HCT116 (cell line): ENCODE measurements around the gene HYKK. TPM values are rescaled to one million over a fixed set of nuclear protein-coding genes. Genes with fewer than 3 reads are reported as not detected.

ENCODE experiments used
- ATAC-seq: fragments of 200-7000 bp; cut with Tn5 transposase; 2 replicates; pipeline ENCODE4 v1.9.1; 2020; ENCODE audit warnings: mild to moderate bottlenecking, moderate library complexity
- BruUV-seq: library from RNA; stranded (reverse); fragments of 400-500 nt; replicated peaks from 2 replicates; lab custom pipeline; 2021; lab: Mats Ljungman, UMichigan
- CTCF ChIA-PET: fragments of 300-600 bp; sonication (Branson Sonifier 250); formaldehyde crosslinking; loops from one replicate; lab custom pipeline; 2021; ENCODE audit warnings: antibody characterized with exemption; lab: Charles Lee
- POLR2A ChIA-PET: fragments of 300-600, 350-600 bp; sonication (Branson Sonifier 250); formaldehyde crosslinking; loops from one replicate; lab custom pipeline; 2021; ENCODE audit warnings: antibody characterized with exemption; lab: Charles Lee
- RAD21 ChIA-PET, 2 experiments: fragments of 300-600 bp; sonication (Branson Sonifier 250); formaldehyde crosslinking; loops; one replicate each; lab custom pipeline; 2023; ENCODE audit warnings: low total read pairs in 2 of 2; ENCODE audit not compliant: uncharacterized antibody in 2 of 2, unreplicated experiment in 2 of 2, low non-redundant PET in 1 of 2; lab: Charles Lee
- DNase-seq: peaks from one replicate; pipeline ENCODE4 v3.0.0-alpha.2; 2010; ENCODE audit warnings: low read depth, low spot score
- H2AFZ ChIP-seq: fragments of 200-600 bp; shearing (Covaris generic), sonication (generic); 2 replicates; pipeline ENCODE4 v1.6.1; 2017; ENCODE audit warnings: low read depth, mixed run types, mixed read lengths, antibody characterized with exemption, low read length; ENCODE audit not compliant: poor library complexity, severe bottlenecking
- H3K27ac ChIP-seq: 2 replicates; pipeline ENCODE4 v1.5.1; 2012; ENCODE audit warnings: low read depth, low read length
- H3K27me3 ChIP-seq: fragments of 200-600 bp; sonication (generic); 2 replicates; pipeline ENCODE4 v1.6.1; 2016; ENCODE audit warnings: mixed run types, low read length, mixed read lengths; ENCODE audit not compliant: insufficient read depth
- H3K36me3 ChIP-seq, 2 experiments: fragments of 200-500 bp in 1 of 2; fragments of 200-600 bp in 1 of 2; sonication (Bioruptor generic) in 1 of 2; sonication (generic) in 1 of 2; 2 replicates each; pipeline versions ENCODE4 v1.5.1 to v1.6.1; 2014 to 2016; ENCODE audit warnings: low read length in 2 of 2, inconsistent platforms in 1 of 2, mixed read lengths in 1 of 2, mixed run types in 1 of 2; ENCODE audit not compliant: insufficient read depth in 2 of 2, control insufficient read depth in 1 of 2
- H3K4me1 ChIP-seq, 2 experiments: fragments of 200-600 bp in 1 of 2; sonication (generic) in 1 of 2; 2 replicates each; pipeline versions ENCODE4 v1.5.1 to v1.6.1; 2012 to 2017; ENCODE audit warnings: low read length in 2 of 2, inconsistent platforms in 1 of 2, mild to moderate bottlenecking in 1 of 2, mixed read lengths in 1 of 2, mixed run types in 1 of 2, moderate library complexity in 1 of 2; ENCODE audit not compliant: insufficient read depth in 2 of 2, control insufficient read depth in 1 of 2
- H3K4me2 ChIP-seq: fragments of 200-600 bp; sonication (generic); 2 replicates; pipeline ENCODE4 v1.6.1; 2017; ENCODE audit warnings: mixed run types, low read length, mixed read lengths
- H3K4me3 ChIP-seq, 2 experiments: fragments of 200-600 bp in 1 of 2; sonication (generic) in 1 of 2; replicated peaks in 1 of 2; 2 replicates each; pipeline ENCODE4 v1.5.1; 2011 to 2016; ENCODE audit warnings: low read length in 2 of 2, control low read depth in 1 of 2, low read depth in 1 of 2, mild to moderate bottlenecking in 1 of 2, mixed read lengths in 1 of 2, mixed run types in 1 of 2
- H3K79me2 ChIP-seq: fragments of 200-600 bp; sonication (generic); 2 replicates; pipeline ENCODE4 v1.6.1; 2017; ENCODE audit warnings: mild to moderate bottlenecking, mixed run types, low read length, moderate library complexity, mixed read lengths; ENCODE audit not compliant: insufficient read depth
- H3K9ac ChIP-seq: fragments of 200-600 bp; sonication (generic); 2 replicates; pipeline ENCODE4 v1.6.1; 2016; ENCODE audit warnings: low read length, mixed read lengths
- H3K9me2 ChIP-seq: fragments of 200-600 bp; sonication (generic), shearing (Covaris generic); 2 replicates; pipeline ENCODE4 v1.6.1; 2017; ENCODE audit warnings: mixed run types, mild to moderate bottlenecking, moderate library complexity; ENCODE audit not compliant: insufficient read depth
- H3K9me3 ChIP-seq, 2 experiments: fragments of 200-500 bp in 1 of 2; fragments of 200-600 bp in 1 of 2; sonication (Bioruptor generic) in 1 of 2; sonication (generic) in 1 of 2; 2 replicates each; pipeline ENCODE4 v1.6.1; 2014 to 2017; ENCODE audit warnings: low read length in 2 of 2, mixed read lengths in 2 of 2, inconsistent platforms in 1 of 2, low read depth in 1 of 2, mild to moderate bottlenecking in 1 of 2, mixed run types in 1 of 2, moderate library complexity in 1 of 2; ENCODE audit not compliant: control insufficient read depth in 1 of 2, insufficient read depth in 1 of 2
- H4K20me1 ChIP-seq: fragments of 200-600 bp; sonication (generic), shearing (Covaris generic); 2 replicates; pipeline ENCODE4 v1.6.1; 2017; ENCODE audit warnings: mixed run types, mild to moderate bottlenecking, moderate library complexity; ENCODE audit not compliant: insufficient read depth
- ATF3 ChIP-seq: IDR thresholded peaks from 2 replicates; pipeline ENCODE4 v1.6.1; 2012
- CBX3 ChIP-seq: IDR thresholded peaks from 2 replicates; pipeline ENCODE4 v1.6.1; 2012; ENCODE audit warnings: low read depth
- EGR1 ChIP-seq: IDR thresholded peaks from 2 replicates; pipeline ENCODE4 v1.6.1; 2012; ENCODE audit warnings: low read depth
- EZH2 ChIP-seq: fragments of 200-600 bp; sonication (generic); IDR thresholded peaks from 2 replicates; pipeline ENCODE4 v1.6.1; 2017; ENCODE audit warnings: antibody characterized with exemption, mixed run types
- EZH2phosphoT487 ChIP-seq: fragments of 200-600 bp; IDR thresholded peaks from 2 replicates; pipeline ENCODE4 v1.6.1; 2018; ENCODE audit warnings: antibody characterized with exemption, borderline replicate concordance
- JUND ChIP-seq: IDR thresholded peaks from 2 replicates; pipeline ENCODE4 v1.6.1; 2012
- MAX ChIP-seq: IDR thresholded peaks from 2 replicates; pipeline ENCODE4 v1.6.1; 2012
- POLR2A ChIP-seq: IDR thresholded peaks from 2 replicates; pipeline ENCODE4 v1.7.0; 2011; ENCODE audit warnings: borderline replicate concordance; ENCODE audit not compliant: insufficient read depth, insufficient read length; ENCODE audit errors: extremely low read depth
- RAD21 ChIP-seq: IDR thresholded peaks from 2 replicates; pipeline ENCODE4 v1.6.1; 2012; ENCODE audit warnings: low read depth, mild to moderate bottlenecking
- REST ChIP-seq: IDR thresholded peaks from 2 replicates; pipeline ENCODE4 v1.6.1; 2012; ENCODE audit warnings: low read depth
- SIN3A ChIP-seq: IDR thresholded peaks from 2 replicates; pipeline ENCODE4 v1.6.1; 2012; ENCODE audit warnings: low read depth
- SRF ChIP-seq: IDR thresholded peaks from 2 replicates; pipeline ENCODE4 v1.6.1; 2012; ENCODE audit warnings: low read depth
- TCF7L2 ChIP-seq: IDR thresholded peaks from 2 replicates; pipeline ENCODE4 v1.7.0; 2011; ENCODE audit warnings: borderline replicate concordance, inconsistent platforms; ENCODE audit not compliant: insufficient read depth, insufficient read length; ENCODE audit errors: extremely low read depth
- ZBTB33 ChIP-seq: IDR thresholded peaks from 2 replicates; pipeline ENCODE4 v1.6.1; 2011; ENCODE audit warnings: mild to moderate bottlenecking, low read length, moderate library complexity; ENCODE audit not compliant: insufficient replicate concordance; ENCODE audit errors: extremely low read depth
- ZNF274 ChIP-seq: fragments of 200-500 bp; sonication (Bioruptor generic); IDR thresholded peaks from 2 replicates; pipeline ENCODE4 v1.6.1; 2014; ENCODE audit warnings: mild to moderate bottlenecking, low read depth, low read length, inconsistent platforms
- intact Hi-C: fragments of 100-400 bp; cut with micrococcal nuclease; formaldehyde crosslinking; loops from 2 replicates; pipeline ENCODE4 v1.10.0; 2022
- total RNA-seq: library from RNA; stranded (reverse); gene quantifications from one replicate; pipeline ENCODE4 v1.2.1, GENCODE V29; 2021; ENCODE audit not compliant: unreplicated experiment

HYKK gene
- total RNA-seq, 1 experiment from 2014 or later: 6.2 TPM

- intact Hi-C loops: no loop called here
- Histone ChIP-seq H3K27me3 (no peaks in the 10 kb centered on the region), H3K79me2 (no peaks in the 10 kb centered on the region), H3K4me3 (no peak overlapping the region), H2AFZ (no peak overlapping the region), H3K9me2 (no peaks in the 10 kb centered on the region), H3K27ac (no peak overlapping the region)
- no TSS peak for BruUV-seq
- DNase-seq: no peak
- TF ChIP-seq MAX (no peak), CBX3 (no peak), EGR1 (no peak), TCF7L2 (no peak), REST (no peak), SIN3A (no peak), ZNF274 (no peak), ZBTB33 (no peak), JUND (no peak), POLR2A (no peak), ATF3 (no peak), SRF (no peak), EZH2phosphoT487 (no peak), EZH2 (no peak), RAD21 (no peak)
- TF ChIP-seq, all 23 proteins: peak for 0
- POLR2A ChIA-PET: no interaction called here
- peaks cover 31 to 51% of the 10 kb centered on the region in 2 experiments for H3K36me3 ChIP-seq
- CTCF ChIA-PET: no interaction called here
- no peak overlapping the region for H3K9ac ChIP-seq
- RAD21 ChIA-PET: no interaction called here
- no peak overlapping the region for H3K4me2 ChIP-seq
- no peaks in the 10 kb centered on the region for H3K9me3 ChIP-seq
- no peaks in the 10 kb centered on the region for H4K20me1 ChIP-seq
- ATAC-seq: no peak
- H3K4me1 ChIP-seq: no peaks in the 10 kb centered on the region
Observed at GRCh38 chr15:78477295-78477694, 30.1 kb upstream of the HYKK start.
